Cardiac muscle cell (in vitro differentiated cells and primary cell): ENCODE results near the gene TESK1. TPM values are rescaled to one million over a fixed set of nuclear protein-coding genes. Genes with fewer than 3 reads are reported as not detected.
A peak's percentile ranks its signal among the peaks of the same experiment; 100 is the strongest.
"Not testable (repeated sequence)": the region's sequence is repeated elsewhere in the genome, so short reads cannot be mapped to it uniquely, and the experiment has no call there.

Source experiments
- DNase-seq, 2 donors: peaks; one replicate each; pipeline versions ENCODE4 v3.0.0 to v3.0.0-alpha.2; 2010 to 2017; ENCODE audit warnings: low read depth in 1 of 2, low spot score in 1 of 2
- H3K27ac ChIP-seq: fragments of 200-600 bp; sonication (generic); 2 replicates; pipeline ENCODE4 v1.5.1; 2016
- H3K27me3 ChIP-seq: fragments of 200-600 bp; sonication (generic); 2 replicates; pipeline ENCODE4 v1.6.0; 2016; ENCODE audit warnings: control low read depth
- H3K36me3 ChIP-seq: fragments of 200-600 bp; sonication (generic); 2 replicates; pipeline ENCODE4 v1.5.1; 2016; ENCODE audit warnings: control low read depth
- H3K4me1 ChIP-seq: fragments of 200-600 bp; sonication (generic); 2 replicates; pipeline ENCODE4 v1.8.1; 2017; ENCODE audit warnings: low read depth, mild to moderate bottlenecking, mixed run types
- H3K4me3 ChIP-seq: fragments of 200-600 bp; sonication (generic); 2 replicates; pipeline ENCODE4 v1.5.1; 2016; ENCODE audit warnings: mild to moderate bottlenecking
- H3K9me3 ChIP-seq: fragments of 200-600 bp; sonication (generic); 2 replicates; pipeline ENCODE4 v1.5.1; 2017; ENCODE audit warnings: low read depth, mild to moderate bottlenecking, control low read depth
- polyA plus RNA-seq: library from polyadenylated mRNA; unstranded; fragments of >200 nt; fragmentation: Nextera tagmentation; extraction: Ambion mirVana; gene quantifications from 2 replicates; pipeline ENCODE4 v1.2.1, GENCODE V29; 2016
- total RNA-seq: library from RNA; depleted of rRNA; stranded (reverse); fragments of >200 nt; gene quantifications from 2 replicates; pipeline ENCODE4 v1.2.3, GENCODE V29; 2016
- TF ChIP-seq, protein P1 (sequence below): IDR thresholded peaks from 2 replicates; pipeline ENCODE4 v1.5.1; 2012; ENCODE audit warnings: low read depth, mild to moderate bottlenecking, low read length

The TESK1 gene
- total and polyA plus RNA-seq, 2 experiments from 2014 or later: 30.3 to 42.5 TPM

DNA sequence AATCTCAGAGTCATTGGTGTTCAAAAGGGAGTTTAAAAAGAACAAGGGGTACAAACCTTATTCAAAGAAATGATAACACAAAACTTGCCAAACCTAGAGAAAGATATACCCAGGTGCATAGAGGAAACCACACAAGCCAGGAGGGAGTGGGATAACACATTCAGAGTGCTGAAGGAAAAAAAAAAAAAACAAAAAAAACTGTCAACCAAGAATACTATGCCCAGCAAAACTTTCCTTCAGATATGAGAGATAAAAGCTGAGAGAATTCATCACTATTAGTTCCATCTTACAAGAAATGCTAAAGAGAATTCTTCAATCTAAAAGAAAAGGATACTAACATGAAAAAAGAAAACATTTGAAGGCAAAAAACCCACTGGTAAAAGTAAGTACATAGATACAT, 11.5 kb upstream of the TESK1 start:
- TF ChIP-seq, protein P1, sequence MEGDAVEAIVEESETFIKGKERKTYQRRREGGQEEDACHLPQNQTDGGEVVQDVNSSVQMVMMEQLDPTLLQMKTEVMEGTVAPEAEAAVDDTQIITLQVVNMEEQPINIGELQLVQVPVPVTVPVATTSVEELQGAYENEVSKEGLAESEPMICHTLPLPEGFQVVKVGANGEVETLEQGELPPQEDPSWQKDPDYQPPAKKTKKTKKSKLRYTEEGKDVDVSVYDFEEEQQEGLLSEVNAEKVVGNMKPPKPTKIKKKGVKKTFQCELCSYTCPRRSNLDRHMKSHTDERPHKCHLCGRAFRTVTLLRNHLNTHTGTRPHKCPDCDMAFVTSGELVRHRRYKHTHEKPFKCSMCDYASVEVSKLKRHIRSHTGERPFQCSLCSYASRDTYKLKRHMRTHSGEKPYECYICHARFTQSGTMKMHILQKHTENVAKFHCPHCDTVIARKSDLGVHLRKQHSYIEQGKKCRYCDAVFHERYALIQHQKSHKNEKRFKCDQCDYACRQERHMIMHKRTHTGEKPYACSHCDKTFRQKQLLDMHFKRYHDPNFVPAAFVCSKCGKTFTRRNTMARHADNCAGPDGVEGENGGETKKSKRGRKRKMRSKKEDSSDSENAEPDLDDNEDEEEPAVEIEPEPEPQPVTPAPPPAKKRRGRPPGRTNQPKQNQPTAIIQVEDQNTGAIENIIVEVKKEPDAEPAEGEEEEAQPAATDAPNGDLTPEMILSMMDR: no peak
- no peaks in the 10 kb centered on the region for H3K9me3 ChIP-seq
- DNase-seq: no peak
- no peak overlapping the region for H3K27ac ChIP-seq
- H3K36me3 ChIP-seq: no peaks in the 10 kb centered on the region
- no peak overlapping the region for H3K4me3 ChIP-seq
- no peaks in the 10 kb centered on the region for H3K27me3 ChIP-seq
- no peaks in the 10 kb centered on the region for H3K4me1 ChIP-seq

DNA sequence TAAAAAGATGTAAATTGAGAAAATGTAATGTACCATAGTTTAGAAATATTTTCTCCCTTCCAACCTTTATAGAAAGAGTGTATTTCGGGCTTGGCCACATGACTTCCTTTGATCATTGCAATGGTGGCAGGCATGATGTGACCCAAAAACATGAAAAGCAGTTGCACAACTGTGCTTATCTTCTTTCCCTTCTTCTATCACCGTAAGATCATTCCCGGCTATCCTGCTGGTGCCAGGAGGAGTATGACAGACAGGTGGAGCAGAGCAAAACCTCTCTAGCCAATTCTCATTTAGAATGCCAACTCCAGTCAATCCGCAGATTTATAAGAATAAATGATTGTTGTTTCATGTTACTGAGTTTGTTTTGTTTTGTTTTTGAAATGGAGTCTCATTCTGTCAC, 10.6 kb upstream of the TESK1 start:
- H3K4me1 ChIP-seq: no peaks in the 10 kb centered on the region
- TF ChIP-seq, protein P1: no peak
- H3K36me3 ChIP-seq: no peaks in the 10 kb centered on the region
- H3K9me3 ChIP-seq: no peaks in the 10 kb centered on the region
- no peak overlapping the region for H3K4me3 ChIP-seq
- H3K27me3 ChIP-seq: no peaks in the 10 kb centered on the region
- no peak for DNase-seq
- H3K27ac ChIP-seq: no peak overlapping the region

DNA sequence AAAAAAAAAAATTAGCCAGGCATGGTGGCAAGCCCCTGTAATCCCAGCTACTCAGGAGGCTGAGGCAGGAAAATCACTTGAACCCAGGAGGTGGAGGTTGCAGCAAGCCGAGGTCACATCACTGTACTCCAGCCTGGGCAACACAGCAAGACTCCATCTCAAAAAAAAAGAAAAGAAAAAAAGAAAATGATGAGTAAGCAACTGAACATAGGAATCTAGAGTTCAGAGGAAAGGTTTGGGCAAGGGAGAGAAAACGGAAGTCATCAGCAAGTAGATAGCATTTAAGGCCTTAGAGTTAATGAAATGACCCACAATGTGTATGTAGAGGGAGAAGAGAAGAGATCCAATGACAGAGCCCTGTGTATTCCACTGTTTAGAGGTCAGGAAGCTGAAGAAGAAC, 8.2 kb upstream of the TESK1 start:
- not testable (repeated sequence) for DNase-seq, H3K27ac ChIP-seq, H3K4me3 ChIP-seq, H3K4me1 ChIP-seq, H3K9me3 ChIP-seq, H3K27me3 ChIP-seq, H3K36me3 ChIP-seq

DNA sequence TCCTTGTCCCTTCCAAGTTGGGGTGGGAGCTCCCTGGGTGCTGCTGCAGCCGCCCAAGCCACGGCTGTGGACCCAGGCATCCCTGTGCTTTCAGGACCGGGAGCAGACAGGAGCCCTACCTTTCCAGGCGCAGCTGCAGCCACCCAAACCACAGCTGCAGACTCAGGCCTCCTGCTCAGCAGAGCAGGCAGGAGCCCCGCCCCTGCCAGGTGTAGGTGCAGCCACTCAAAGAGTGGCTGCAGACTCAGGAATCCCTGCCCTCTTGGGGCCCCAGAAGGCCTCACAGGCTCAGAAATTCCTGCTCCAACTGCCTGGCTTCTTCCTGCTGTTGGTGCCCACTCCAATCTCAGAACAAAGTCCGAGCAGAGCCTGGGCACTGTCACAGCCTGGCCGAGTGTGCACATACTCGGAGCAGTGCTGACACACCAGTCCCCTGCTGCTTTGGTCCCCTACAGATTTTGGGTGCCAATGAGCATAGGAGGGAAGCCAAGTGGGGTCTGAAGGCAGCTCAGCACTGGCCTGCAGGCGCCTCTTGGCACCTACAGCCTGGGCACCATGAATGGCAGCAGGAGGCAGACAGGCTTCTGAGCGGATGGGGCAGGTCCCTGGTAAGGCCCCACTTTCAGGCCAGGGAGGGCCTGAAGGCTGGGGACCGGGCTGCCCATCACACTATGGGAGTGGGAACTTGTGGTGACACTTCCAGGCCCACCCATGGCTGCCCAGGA, 6.0 kb upstream of the TESK1 start:
- Histone ChIP-seq H3K27ac (no peak overlapping the region), H3K4me1 (no peaks in the 10 kb centered on the region), H3K36me3 (no peaks in the 10 kb centered on the region), H3K9me3 (no peaks in the 10 kb centered on the region), H3K27me3 (no peaks in the 10 kb centered on the region), H3K4me3 (no peak overlapping the region)
- TF ChIP-seq, protein P1: no peak
- no peak for DNase-seq

DNA sequence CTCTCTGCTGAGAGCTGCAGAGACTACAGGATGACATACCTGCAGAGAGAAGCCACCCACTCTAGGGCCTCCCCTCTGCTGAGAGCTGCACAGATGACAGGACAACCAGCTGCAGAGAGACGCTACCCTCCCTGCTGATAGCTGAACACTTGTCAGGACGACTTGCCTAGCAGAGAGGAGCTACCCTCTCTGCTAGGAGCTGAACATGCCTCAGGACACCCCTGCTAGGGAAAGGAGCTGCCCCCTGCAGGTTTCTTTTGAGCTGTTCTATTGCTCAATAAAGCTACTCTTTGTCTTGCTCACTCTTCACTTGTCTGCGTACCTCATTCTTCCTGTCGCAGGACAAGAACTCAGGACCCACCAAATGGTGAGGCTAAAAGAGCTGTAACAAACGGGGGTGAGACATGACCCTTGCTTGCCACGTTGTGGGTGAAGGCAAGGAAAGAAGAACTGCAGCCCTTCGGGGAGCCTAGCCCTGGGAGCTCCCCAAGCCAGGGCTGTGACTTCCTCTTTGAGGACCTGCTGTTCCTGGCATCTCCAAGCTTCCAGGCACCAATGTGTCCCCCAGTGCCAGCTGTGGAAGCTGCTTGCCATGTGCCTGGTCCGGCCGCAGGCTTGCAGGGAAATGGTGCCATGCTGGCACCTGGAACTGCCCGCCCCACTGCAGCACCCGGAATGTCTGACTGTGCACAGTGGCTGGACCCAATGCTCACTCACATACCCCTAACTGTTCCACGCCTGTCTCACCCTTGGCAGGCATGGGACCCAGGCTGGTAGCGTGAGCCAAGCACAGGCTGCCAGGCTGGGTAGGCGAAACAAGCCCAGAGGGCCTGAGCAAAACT, 5.1 kb upstream of the TESK1 start:
- Histone ChIP-seq H3K27ac (no peak overlapping the region), H3K27me3 (no peaks in the 10 kb centered on the region), H3K36me3 (no peaks in the 10 kb centered on the region), H3K9me3 (no peaks in the 10 kb centered on the region), H3K4me3 (no peak overlapping the region), H3K4me1 (no peaks in the 10 kb centered on the region)
- TF ChIP-seq, protein P1: peak; percentile 20
- DNase-seq: no peak

DNA sequence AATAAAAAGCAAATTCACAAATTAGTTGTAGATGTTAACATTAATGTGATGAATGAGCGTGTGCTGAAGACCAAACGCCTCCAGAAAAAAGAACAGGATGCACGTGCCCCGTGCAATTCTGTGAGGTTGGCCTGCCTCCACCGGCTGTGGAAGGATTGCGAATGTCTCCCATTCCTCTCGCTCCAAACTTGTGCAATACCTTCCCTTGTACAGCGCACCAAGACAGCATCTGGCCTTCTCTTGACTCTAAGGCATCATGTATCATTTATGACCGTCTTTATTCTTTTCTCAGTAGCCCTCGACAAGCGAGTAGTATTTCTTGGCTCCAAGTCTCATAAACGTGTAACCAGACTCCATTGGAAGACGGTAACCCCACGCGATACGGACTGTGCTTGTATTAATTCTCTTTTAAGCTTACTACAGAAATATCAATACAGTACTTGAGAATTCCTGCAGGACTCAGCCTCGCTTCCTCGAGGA, 1.5 kb upstream of the TESK1 start:
- peak overlapping the region; percentile 81 for H3K27ac ChIP-seq
- H3K4me1 ChIP-seq: peaks cover 3% of the 10 kb centered on the region
- H3K27me3 ChIP-seq: no peaks in the 10 kb centered on the region
- H3K4me3 ChIP-seq: peak overlapping the region; percentile 34
- no peaks in the 10 kb centered on the region for H3K9me3 ChIP-seq
- TF ChIP-seq, protein P1: no peak
- H3K36me3 ChIP-seq: peaks cover 7% of the 10 kb centered on the region
- DNase-seq: peak in 1 of 2 donors; percentile 93
